HepG2 (cell line): ENCODE results near the gene ANKS1B. TPM values are rescaled to one million over a fixed set of nuclear protein-coding genes. Genes with fewer than 3 reads are reported as not detected.

ENCODE experiments used
- ATAC-seq: fragments of 200-7000 bp; cut with Tn5 transposase; 3 replicates; pipeline ENCODE4 v1.9.1; 2020; ENCODE audit warnings: mild to moderate bottlenecking, moderate library complexity
- BruUV-seq: library from RNA; stranded (reverse); fragments of 400-500 nt; replicated peaks from 2 replicates; lab custom pipeline; 2021; lab: Mats Ljungman, UMichigan
- CTCF ChIA-PET: fragments of 300-600 bp; formaldehyde crosslinking; extraction: SDS; loops from one replicate; lab custom pipeline; 2021; ENCODE audit warnings: low total read pairs, inconsistent platforms, low intra/inter-chr PET ratio; lab: Yijun Ruan, JAX
- POLR2A ChIA-PET: fragments of 350-600 bp; sonication (Branson Sonifier 250); formaldehyde crosslinking; loops from one replicate; lab custom pipeline; 2020; ENCODE audit warnings: antibody characterized with exemption, inconsistent platforms; lab: Yijun Ruan, JAX
- DNase-seq: peaks from one replicate; pipeline ENCODE4 v3.0.0-alpha.2; 2015; ENCODE audit warnings: low spot score
- FAIRE-seq: peaks from 3 replicates; lab custom pipeline; 2011; peaks lifted over from hg19 to GRCh38; lab: Jason Lieb, UNC
- H2AFZ ChIP-seq: one replicate; pipeline ENCODE4 v1.6.1; 2011; ENCODE audit warnings: low read length, inconsistent platforms
- H3K27ac ChIP-seq: fragments of 300-600 bp; 3 replicates; pipeline ENCODE4 v1.8.0; 2011; ENCODE audit warnings: mixed run types, mild to moderate bottlenecking, mixed read lengths, low read length, inconsistent platforms; ENCODE audit not compliant: insufficient read depth; ENCODE audit errors: extremely low read length
- H3K27me3 ChIP-seq, 2 experiments: fragments of 200-600 bp in 1 of 2; 2 replicates in 1 of 2; 3 replicates in 1 of 2; pipeline versions ENCODE4 v1.6.0 to v1.8.0; 2011; ENCODE audit warnings: low read length in 2 of 2, mild to moderate bottlenecking in 2 of 2, moderate library complexity in 2 of 2, inconsistent platforms in 1 of 2; ENCODE audit not compliant: insufficient read depth in 2 of 2, control insufficient read depth in 1 of 2
- H3K36me3 ChIP-seq, 2 experiments: fragments of 200-600 bp in 1 of 2; replicated peaks in 1 of 2; 2 replicates in 1 of 2; 3 replicates in 1 of 2; pipeline versions ENCODE4 v1.5.1 to v1.8.0; 2011; ENCODE audit warnings: low read length in 2 of 2, inconsistent platforms in 1 of 2; ENCODE audit not compliant: insufficient read depth in 2 of 2, control insufficient read depth in 1 of 2
- H3K4me1 ChIP-seq: 2 replicates; pipeline ENCODE4 v1.5.1; 2012; ENCODE audit warnings: low read length, inconsistent platforms; ENCODE audit not compliant: insufficient read depth
- H3K4me2 ChIP-seq: 2 replicates; pipeline ENCODE4 v1.6.0; 2011; ENCODE audit warnings: low read depth, low read length, inconsistent platforms
- H3K4me3 ChIP-seq, 3 experiments: fragments of 200-600 bp in 1 of 3; sonication (generic), shearing (Covaris generic) in 1 of 3; replicated peaks in 1 of 3; 2 replicates each; pipeline ENCODE4 v1.5.1; 2011 to 2016; ENCODE audit warnings: low read length in 3 of 3, inconsistent platforms in 2 of 3, low read depth in 2 of 3, mild to moderate bottlenecking in 2 of 3, control low read depth in 1 of 3, mixed read lengths in 1 of 3; ENCODE audit not compliant: insufficient read depth in 1 of 3
- H3K79me2 ChIP-seq: one replicate; pipeline ENCODE4 v1.6.1; 2011; ENCODE audit warnings: low read length, inconsistent platforms; ENCODE audit not compliant: insufficient read depth
- H3K9ac ChIP-seq: 2 replicates; pipeline ENCODE4 v1.6.0; 2011; ENCODE audit warnings: mild to moderate bottlenecking, low read depth, low read length, inconsistent platforms; ENCODE audit not compliant: insufficient read depth
- H3K9me3 ChIP-seq: 2 replicates; pipeline ENCODE4 v1.5.1; 2012; ENCODE audit warnings: mild to moderate bottlenecking, low read length
- H4K20me1 ChIP-seq: 2 replicates; pipeline ENCODE4 v1.6.0; 2011; ENCODE audit warnings: inconsistent platforms, mild to moderate bottlenecking, low read length, moderate library complexity; ENCODE audit not compliant: insufficient read depth
- ATF7 ChIP-seq, 2 experiments: fragments of 450-650 bp in 1 of 2; sonication (generic) in 1 of 2; formaldehyde crosslinking in 1 of 2; IDR thresholded peaks; 2 replicates each; pipeline versions ENCODE4 v1.4.0 to v1.6.1; 2016 to 2020; ENCODE audit warnings: antibody characterized with exemption in 1 of 2, mild to moderate bottlenecking in 1 of 2, missing genetic modification reagents in 1 of 2
- MED8 ChIP-seq: sonication (generic); formaldehyde crosslinking; IDR thresholded peaks from 2 replicates; pipeline ENCODE4 v1.8.1; 2023; ENCODE audit warnings: mild to moderate bottlenecking, missing genetic modification reagents; ENCODE audit not compliant: insufficient replicate concordance
- SMC3 ChIP-seq: IDR thresholded peaks from 2 replicates; pipeline ENCODE4 v1.6.1; 2011; ENCODE audit warnings: low read length, improper control_type of control experiment
- ZBTB3 ChIP-seq: sonication (generic); formaldehyde crosslinking; IDR thresholded peaks from 2 replicates; pipeline ENCODE4 v1.4.0; 2020; ENCODE audit warnings: low read depth, mild to moderate bottlenecking, moderate library complexity, missing genetic modification reagents, borderline replicate concordance
- WGBS: methylation state at CpG from one replicate; pipeline ENCODE4 v1.1.6; 2017; ENCODE audit warnings: low lambda C conversion rate; 5-methylcytosine and 5-hydroxymethylcytosine counted together
- in situ Hi-C: cut with HindIII; loops from 2 replicates; pipeline ENCODE4 v1.10.0; 2017; ENCODE audit warnings: low pct_unique_long_range_greater_than_20kb; ENCODE audit not compliant: extremely low pct_ligation_motif_present
- intact Hi-C: fragments of 100-400 bp; cut with micrococcal nuclease; formaldehyde crosslinking; loops from one replicate; pipeline ENCODE4 v1.10.0; 2022; ENCODE audit not compliant: unreplicated experiment
- polyA plus RNA-seq, 8 experiments: library from polyadenylated mRNA; depleted of rRNA in 3 of 8; stranded (reverse) in 7 of 8; unstranded in 1 of 8; fragments of >200 nt; fragmentation: Illumina TruSeq in 4 of 8; extraction: Trizol in 4 of 8; gene quantifications; 2 replicates each; pipeline versions ENCODE4 v1.2.1 to v1.2.3, GENCODE V29; 2011 to 2016; ENCODE audit warnings: low read depth in 4 of 8, missing spikeins in 1 of 8, mixed read lengths in 1 of 8; ENCODE audit not compliant: insufficient read depth in 1 of 8
- total RNA-seq, 5 experiments: library from RNA; depleted of rRNA; stranded (reverse); fragments of >200 nt; fragmentation: Illumina TruSeq; extraction: Trizol; gene quantifications; 2 replicates each; pipeline ENCODE4 v1.2.3, GENCODE V29; 2016; ENCODE audit warnings: low read depth in 1 of 5
- TF ChIP-seq, protein P1 (sequence below): sonication (generic); formaldehyde crosslinking; IDR thresholded peaks from 2 replicates; pipeline ENCODE4 v1.5.0; 2020; ENCODE audit warnings: mild to moderate bottlenecking, missing genetic modification reagents, moderate library complexity
- TF ChIP-seq, protein P2 (sequence below): sonication (generic); formaldehyde crosslinking; IDR thresholded peaks from 2 replicates; pipeline ENCODE4 v1.9.0; 2022; ENCODE audit warnings: low read depth, missing genetic modification reagents

ANKS1B gene
- total and polyA plus RNA-seq, 2 of the 13 experiments (the other 11 are each of a cell fraction or from before 2014, with no cell fraction given) = 0.15 TPM; not detected in 1

DNA sequence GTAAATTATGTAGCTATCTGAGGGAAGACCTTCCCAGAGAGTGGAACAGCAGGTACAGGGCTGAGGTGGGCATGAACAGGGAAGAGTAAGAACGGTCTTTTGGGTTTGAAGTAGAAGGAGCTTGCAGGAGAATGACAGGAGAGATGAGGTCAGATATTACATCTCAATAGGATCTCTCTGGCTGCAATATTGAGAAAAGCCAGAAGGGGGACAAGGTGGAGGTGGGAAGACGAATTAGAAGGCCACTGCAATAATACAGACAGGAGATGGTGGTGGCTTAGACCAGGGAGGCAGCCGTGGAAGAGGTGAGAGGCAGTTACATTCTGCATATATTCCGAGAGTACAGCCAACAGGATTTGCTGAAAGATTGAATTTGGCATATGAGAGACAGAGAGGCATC, 1029.5 kb downstream of the ANKS1B start:
- Histone ChIP-seq H3K4me2 (no peak overlapping the region), H3K27ac (no peak overlapping the region), H3K27me3 (no peaks in the 10 kb centered on the region), H3K4me3 (no peak overlapping the region), H3K9ac (no peak overlapping the region), H4K20me1 (no peaks in the 10 kb centered on the region), H3K79me2 (no peaks in the 10 kb centered on the region), H2AFZ (no peak overlapping the region), H3K9me3 (no peaks in the 10 kb centered on the region), H3K36me3 (no peaks in the 10 kb centered on the region), H3K4me1 (no peaks in the 10 kb centered on the region)
- in situ Hi-C loops (no loop called here), intact Hi-C loops (loop anchor here (2.0 kb wide), 1 partner anchor 44 kb away; no protein-coding TSS in a partner anchor)
- ATAC-seq (peak; percentile 86), FAIRE-seq (peak; percentile 46), DNase-seq (peak; percentile 21)
- ChIA-PET CTCF (interaction anchor here (2.4 kb wide), 1 partner anchor 43 kb away, joined by 9 read pairs; no protein-coding TSS in a partner anchor), POLR2A (no interaction called here)
- TF ChIP-seq MED8 (CRISPR knock-in tag) (no peak), SMC3 (peak; percentile 9; the same call in 1 of the 2 replicates)
- TF ChIP-seq, protein P1, sequence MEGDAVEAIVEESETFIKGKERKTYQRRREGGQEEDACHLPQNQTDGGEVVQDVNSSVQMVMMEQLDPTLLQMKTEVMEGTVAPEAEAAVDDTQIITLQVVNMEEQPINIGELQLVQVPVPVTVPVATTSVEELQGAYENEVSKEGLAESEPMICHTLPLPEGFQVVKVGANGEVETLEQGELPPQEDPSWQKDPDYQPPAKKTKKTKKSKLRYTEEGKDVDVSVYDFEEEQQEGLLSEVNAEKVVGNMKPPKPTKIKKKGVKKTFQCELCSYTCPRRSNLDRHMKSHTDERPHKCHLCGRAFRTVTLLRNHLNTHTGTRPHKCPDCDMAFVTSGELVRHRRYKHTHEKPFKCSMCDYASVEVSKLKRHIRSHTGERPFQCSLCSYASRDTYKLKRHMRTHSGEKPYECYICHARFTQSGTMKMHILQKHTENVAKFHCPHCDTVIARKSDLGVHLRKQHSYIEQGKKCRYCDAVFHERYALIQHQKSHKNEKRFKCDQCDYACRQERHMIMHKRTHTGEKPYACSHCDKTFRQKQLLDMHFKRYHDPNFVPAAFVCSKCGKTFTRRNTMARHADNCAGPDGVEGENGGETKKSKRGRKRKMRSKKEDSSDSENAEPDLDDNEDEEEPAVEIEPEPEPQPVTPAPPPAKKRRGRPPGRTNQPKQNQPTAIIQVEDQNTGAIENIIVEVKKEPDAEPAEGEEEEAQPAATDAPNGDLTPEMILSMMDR (CRISPR knock-in tag) = peak; percentile 34
- BruUV-seq = no TSS peak
- WGBS = under 1% methylated on average over 4 of the region's 4 CpGs

DNA sequence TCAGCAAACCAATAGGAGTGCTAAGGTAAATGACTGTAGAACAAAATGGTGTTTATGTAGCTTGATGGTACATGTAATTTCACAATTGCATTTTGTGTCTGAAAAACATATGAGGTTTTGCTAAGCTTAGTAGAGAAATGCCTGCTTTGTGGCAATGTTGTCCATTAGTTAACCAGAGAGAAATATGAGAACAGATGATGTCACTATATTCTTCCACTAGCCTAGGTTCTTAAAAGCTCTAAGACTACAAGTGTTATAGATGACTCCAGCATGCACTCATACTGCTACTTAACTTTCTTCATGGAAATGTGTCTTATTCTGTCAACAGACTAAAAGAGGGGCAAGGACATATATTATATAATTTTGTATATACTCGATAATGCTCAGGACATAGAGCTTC, 1030.2 kb downstream of the ANKS1B start:
- no TSS peak for BruUV-seq
- CTCF ChIA-PET = interaction anchor here (2.4 kb wide), 1 partner anchor 44 kb away, joined by 9 read pairs; no protein-coding TSS in a partner anchor
- Histone ChIP-seq H3K9me3 (no peaks in the 10 kb centered on the region), H3K79me2 (no peaks in the 10 kb centered on the region), H3K4me1 (no peaks in the 10 kb centered on the region), H4K20me1 (no peaks in the 10 kb centered on the region), H3K4me2 (no peak overlapping the region), H3K4me3 (no peak overlapping the region), H3K9ac (no peak overlapping the region), H3K27ac (no peak overlapping the region), H3K27me3 (no peaks in the 10 kb centered on the region), H2AFZ (no peak overlapping the region), H3K36me3 (no peaks in the 10 kb centered on the region)
- TF ChIP-seq ATF7 (IDR thresholded peaks at IDR 0.05) = peak; percentile 50; the same call in 1 of the 2 replicates
- no peak for TF ChIP-seq ATF7 (CRISPR knock-in tag; IDR thresholded peaks at IDR 0.05)
- TF ChIP-seq, protein P2, sequence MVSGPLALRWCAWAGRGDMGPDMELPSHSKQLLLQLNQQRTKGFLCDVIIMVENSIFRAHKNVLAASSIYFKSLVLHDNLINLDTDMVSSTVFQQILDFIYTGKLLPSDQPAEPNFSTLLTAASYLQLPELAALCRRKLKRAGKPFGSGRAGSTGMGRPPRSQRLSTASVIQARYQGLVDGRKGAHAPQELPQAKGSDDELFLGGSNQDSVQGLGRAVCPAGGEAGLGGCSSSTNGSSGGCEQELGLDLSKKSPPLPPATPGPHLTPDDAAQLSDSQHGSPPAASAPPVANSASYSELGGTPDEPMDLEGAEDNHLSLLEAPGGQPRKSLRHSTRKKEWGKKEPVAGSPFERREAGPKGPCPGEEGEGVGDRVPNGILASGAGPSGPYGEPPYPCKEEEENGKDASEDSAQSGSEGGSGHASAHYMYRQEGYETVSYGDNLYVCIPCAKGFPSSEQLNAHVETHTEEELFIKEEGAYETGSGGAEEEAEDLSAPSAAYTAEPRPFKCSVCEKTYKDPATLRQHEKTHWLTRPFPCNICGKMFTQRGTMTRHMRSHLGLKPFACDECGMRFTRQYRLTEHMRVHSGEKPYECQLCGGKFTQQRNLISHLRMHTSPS (CRISPR knock-in tag) = no peak
- no peak for TF ChIP-seq ZBTB3 (CRISPR knock-in tag)
- ATAC-seq (no peak), FAIRE-seq (no peak), DNase-seq (no peak)
- intact Hi-C loops = loop anchor here (2.0 kb wide), 1 partner anchor 44 kb away; no protein-coding TSS in a partner anchor
- POLR2A ChIA-PET = no interaction called here
- 6% methylated on average over 1 of the region's 1 CpG for WGBS
- in situ Hi-C loops = no loop called here
